GM18909 (cell line): ENCODE measurements around the gene ADGRG3.

Source experiments
- ATAC-seq: cut with Tn5 transposase; IDR thresholded peaks from one replicate; pipeline ENCODE4 v1.9.1; 2021; ENCODE audit warnings: mild to moderate bottlenecking; ENCODE audit not compliant: unreplicated experiment, poor library complexity

Gene ADGRG3

DNA sequence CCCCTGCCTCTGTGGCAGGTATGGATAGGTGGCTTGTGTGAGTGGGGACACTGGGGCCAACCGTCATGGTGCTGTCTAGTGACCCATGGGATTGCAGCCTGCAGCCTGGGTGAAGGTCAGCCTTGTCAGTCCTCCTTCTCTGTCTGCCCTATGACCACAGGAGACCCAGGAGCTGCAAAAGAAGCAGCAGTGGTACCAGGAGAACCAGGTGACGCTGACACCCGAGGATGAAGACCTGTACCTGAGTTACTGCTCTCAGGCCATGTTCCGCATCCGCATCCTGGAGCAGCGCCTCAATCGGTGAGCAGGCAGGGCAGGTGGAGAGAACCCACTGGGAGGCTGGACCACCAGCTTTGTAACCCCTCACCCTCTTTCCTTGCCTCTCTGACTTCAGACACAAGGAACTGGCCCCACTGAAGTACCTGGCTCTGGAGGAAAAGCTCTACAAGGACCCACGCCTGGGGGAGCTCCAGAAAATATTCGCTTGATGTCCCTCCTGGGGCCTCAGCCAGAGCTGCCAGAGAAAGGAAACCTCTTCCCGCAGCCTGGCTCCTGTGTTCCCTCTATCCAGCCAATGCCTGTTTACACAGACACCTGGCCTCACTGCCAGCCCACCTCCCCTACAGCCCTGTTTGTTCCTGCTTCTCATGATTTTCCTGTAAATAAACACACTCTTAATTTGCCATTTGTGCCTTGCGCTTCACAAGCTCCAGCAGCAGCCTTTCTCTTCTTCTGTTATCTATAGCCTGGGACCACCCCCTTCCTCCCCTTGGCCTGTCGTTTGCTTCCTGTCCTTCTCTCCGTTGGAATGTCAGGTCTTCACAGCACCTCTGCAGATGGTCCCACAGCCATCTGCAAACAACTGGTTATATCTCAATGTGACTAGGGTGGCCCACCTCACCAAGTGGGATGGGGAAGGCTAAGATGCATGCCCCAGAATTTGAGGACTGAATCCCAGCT, 62.9 kb downstream of the ADGRG3 start:
- no peak for ATAC-seq

- ATAC-seq: no peak
Observed at GRCh38 chr16:57732037-57732436, 63.9 kb downstream of the ADGRG3 start.

DNA sequence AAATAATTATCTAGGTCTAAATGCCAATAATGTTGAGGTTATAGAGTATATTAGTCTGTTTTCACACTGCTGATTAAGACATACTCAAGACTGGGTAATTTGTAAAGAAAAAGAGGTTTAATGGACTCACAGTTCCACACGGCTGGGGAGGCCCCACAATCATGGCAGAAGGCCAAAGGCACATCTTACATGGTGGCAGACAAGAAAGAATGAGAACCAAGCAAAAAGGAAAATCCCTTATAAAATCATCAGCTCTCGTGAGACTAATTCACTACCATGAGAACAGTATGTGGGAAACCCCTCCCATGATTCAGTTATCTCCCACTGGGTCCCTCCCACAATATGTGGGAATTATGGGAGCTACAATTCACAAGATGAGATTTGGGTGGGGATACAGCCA, 64.6 kb downstream of the ADGRG3 start:
- no peak for ATAC-seq

DNA sequence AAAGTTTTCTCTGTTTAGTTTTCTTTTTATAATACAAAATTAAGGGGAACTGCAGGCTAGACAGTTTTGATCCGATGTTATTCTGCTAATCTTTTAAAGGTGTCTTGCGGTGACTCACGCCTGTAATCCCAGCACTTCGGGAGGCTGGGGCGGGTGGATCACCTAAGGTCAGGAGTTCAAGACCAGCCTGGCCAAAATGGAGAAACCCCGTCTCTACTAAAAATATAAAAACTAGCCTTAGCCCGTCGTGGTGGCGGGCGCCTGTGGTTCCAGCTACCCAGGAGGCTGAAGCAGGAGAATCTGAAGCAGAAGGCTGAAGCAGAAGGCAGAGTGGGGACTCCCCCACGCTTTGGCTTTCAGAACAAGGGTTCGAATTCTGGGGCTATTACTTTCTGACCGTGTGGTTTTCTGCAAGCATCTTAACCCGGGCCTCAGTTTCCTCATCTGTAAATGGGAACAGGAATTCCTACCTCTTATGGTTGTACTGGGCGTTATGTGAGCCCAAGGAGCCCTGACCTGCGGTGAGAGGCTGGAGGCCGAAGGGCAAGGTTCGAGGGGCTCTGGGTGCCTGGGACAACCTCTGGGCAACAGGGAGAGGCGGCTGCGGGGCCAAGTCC, 66.3 kb downstream of the ADGRG3 start:
- no peak for ATAC-seq

GRCh38 chr16:57734925-57735754, 67.0 kb downstream of the ADGRG3 start:
- peak; percentile 91 for ATAC-seq

GRCh38 chr16:57735755-57736418, 67.8 kb downstream of the ADGRG3 start, which contains the start of gene KATNB1:
KATNB1 (plus strand) TSS chr16:57735770; CDS start chr16:57737244, 1,474 bp downstream.
- no peak for ATAC-seq

DNA sequence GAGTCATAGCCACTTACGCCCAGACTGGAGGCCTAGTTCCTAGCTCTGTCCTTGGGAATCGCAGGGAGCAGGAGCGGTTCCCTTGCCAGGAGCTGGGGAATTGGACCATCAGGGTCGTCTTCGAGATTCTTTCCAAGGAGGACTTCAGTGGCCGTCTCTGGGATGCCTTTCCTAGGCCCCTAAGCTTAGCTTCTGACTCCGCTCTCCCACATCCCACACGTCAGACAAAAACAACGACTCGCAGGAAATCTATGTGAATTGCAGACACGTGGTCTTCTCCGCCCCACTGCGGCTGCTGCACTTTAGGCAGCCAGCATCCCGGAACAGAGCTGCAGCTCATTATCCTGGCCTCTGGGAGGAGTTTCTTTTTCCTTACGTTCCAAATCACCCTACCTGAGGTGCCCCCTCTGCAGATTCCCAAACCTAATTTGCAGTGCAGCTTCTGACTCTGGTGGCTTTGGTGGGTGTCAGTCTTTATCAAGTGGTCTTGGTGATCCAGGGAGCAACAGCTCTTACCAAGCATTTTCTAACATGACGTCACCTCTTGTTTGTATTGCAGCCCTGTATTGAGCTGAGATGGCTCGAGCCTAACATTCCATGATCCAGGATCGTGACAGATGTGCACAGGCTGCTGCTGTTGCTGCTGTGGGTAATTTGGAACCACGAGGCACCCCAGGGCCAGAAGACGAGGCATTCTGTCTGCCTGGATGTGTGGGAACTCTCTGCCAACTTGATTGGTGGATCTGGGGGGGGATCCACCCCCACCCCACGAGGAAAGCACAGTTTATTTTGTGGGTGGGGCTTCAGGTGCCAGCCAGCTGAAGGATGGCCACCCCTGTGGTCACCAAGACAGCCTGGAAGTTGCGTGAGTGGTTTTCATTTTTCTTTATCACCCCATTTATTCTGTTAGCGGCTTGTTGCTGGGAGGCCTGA, 68.6 kb downstream of the ADGRG3 start:
- no peak for ATAC-seq

GRCh38 chr16:57738844-57739243, 70.7 kb downstream of the ADGRG3 start:
- ATAC-seq: no peak
